ENCODE measurements around the gene PATJ. TPM values are rescaled to one million over a fixed set of nuclear protein-coding genes. Genes with fewer than 3 reads are reported as not detected.

PATJ gene
- polyA plus RNA-seq, 1 donor from 2014 or later, result 7.8 TPM

GRCh38 chr1:61756773-61757172, 14.5 kb downstream of the PATJ start:
- Histone ChIP-seq H3K4me3 (ENCODE audit: low read length) (no peak overlapping the region), H2AFZ (ENCODE audit: low read depth, low read length) (no peak overlapping the region), H3F3A (ENCODE audit: insufficient read depth, low read length, poor library complexity, severe bottlenecking) (no peaks in the 10 kb centered on the region), H3K9me3 (ENCODE audit: low read length) (no peaks in the 10 kb centered on the region), H3K4me2 (ENCODE audit: low read length) (no peak overlapping the region), H3K27ac (ENCODE audit: low read length) (no peak overlapping the region), H4K20me1 (ENCODE audit: insufficient read depth) (no peaks in the 10 kb centered on the region), H3K27me3 (ENCODE audit: insufficient read depth, low read depth, low read length) (no peaks in the 10 kb centered on the region), H3K9ac (ENCODE audit: low read length) (no peak overlapping the region), H3K36me3 (ENCODE audit: insufficient read depth, low read length) (no peaks in the 10 kb centered on the region), H3K9me2 (ENCODE audit: insufficient read depth, low read length) (no peaks in the 10 kb centered on the region), H3K79me2 (replicated peaks; ENCODE audit: insufficient read depth, low read length) (no peaks in the 10 kb centered on the region)
- TF ChIP-seq REST (IDR thresholded peaks at IDR 0.05; ENCODE audit: borderline replicate concordance) (no peak), CTCF (IDR thresholded peaks at IDR 0.05; ENCODE audit: poor library complexity, severe bottlenecking) (no peak), POLR2AphosphoS5 (IDR thresholded peaks at IDR 0.05) (no peak)

GRCh38 chr1:61757950-61758349, 15.7 kb downstream of the PATJ start:
- no peak overlapping the region for H3K27ac ChIP-seq (ENCODE audit: low read length)
- H3K36me3 ChIP-seq (ENCODE audit: insufficient read depth, low read length), result no peaks in the 10 kb centered on the region
- no peak for TF ChIP-seq MXI1 (conservative IDR thresholded peaks at IDR 0.05; ENCODE audit: poor library complexity, severe bottlenecking)
- TF ChIP-seq SMC3 (conservative IDR thresholded peaks at IDR 0.05; ENCODE audit: poor library complexity), result no peak
- no peak for TF ChIP-seq POLR2AphosphoS5 (IDR thresholded peaks at IDR 0.05)
- no peak for TF ChIP-seq REST (IDR thresholded peaks at IDR 0.05; ENCODE audit: borderline replicate concordance)
- H3K27me3 ChIP-seq (ENCODE audit: insufficient read depth, low read depth, low read length), result no peaks in the 10 kb centered on the region
- H3K9ac ChIP-seq (ENCODE audit: low read length), result no peak overlapping the region
- H2AFZ ChIP-seq (ENCODE audit: low read depth, low read length), result no peak overlapping the region
- no peaks in the 10 kb centered on the region for H3F3A ChIP-seq (ENCODE audit: insufficient read depth, low read length, poor library complexity, severe bottlenecking)
- no peaks in the 10 kb centered on the region for H4K20me1 ChIP-seq (ENCODE audit: insufficient read depth)
- H3K9me2 ChIP-seq (ENCODE audit: insufficient read depth, low read length), result no peaks in the 10 kb centered on the region
- H3K4me2 ChIP-seq (ENCODE audit: low read length), result no peak overlapping the region
- H3K9me3 ChIP-seq (ENCODE audit: low read length), result no peaks in the 10 kb centered on the region
- H3K79me2 ChIP-seq (replicated peaks; ENCODE audit: insufficient read depth, low read length), result no peaks in the 10 kb centered on the region
- no peak overlapping the region for H3K4me3 ChIP-seq (ENCODE audit: low read length)

Measured in neural cell (in vitro differentiated cells).